Thoracic aorta (tissue), 2 donors: ENCODE data around the gene CRADD. TPM values are rescaled to one million over a fixed set of nuclear protein-coding genes. Genes with fewer than 3 reads are reported as not detected.

Experiments used
- ATAC-seq: fragments of 150-250 bp; one replicate; pipeline ENCODE4 v1.8.0; 2017; ENCODE audit warnings: low read depth; ENCODE audit not compliant: insufficient number of reproducible peaks, low FRiP score
- DNase-seq: peaks from one replicate; pipeline ENCODE4 v3.0.0-alpha.2; 2020; ENCODE audit warnings: low spot score
- H3K27ac ChIP-seq, 2 donors: fragments of 200-600 bp; sonication (generic); 1 replicate in 1 of 2; 2 replicates in 1 of 2; pipeline ENCODE4 v1.5.1; 2016; ENCODE audit warnings: mild to moderate bottlenecking in 2 of 2, moderate library complexity in 2 of 2
- H3K27me3 ChIP-seq: fragments of 200-600 bp; sonication (generic); replicated peaks from 2 replicates; pipeline ENCODE4 v1.6.0; 2016; ENCODE audit warnings: mild to moderate bottlenecking; ENCODE audit not compliant: insufficient read depth
- H3K36me3 ChIP-seq: fragments of 200-600 bp; sonication (generic); one replicate; pipeline ENCODE4 v1.5.1; 2016
- H3K4me1 ChIP-seq, 2 donors: fragments of 200-600 bp; sonication (generic); 1 replicate in 1 of 2; 2 replicates in 1 of 2; pipeline versions ENCODE4 v1.5.1 to v1.6.0; 2016; ENCODE audit warnings: low read depth in 2 of 2, mild to moderate bottlenecking in 1 of 2; ENCODE audit not compliant: control insufficient read depth in 1 of 2
- H3K4me3 ChIP-seq: fragments of 200-600 bp; sonication (generic); 2 replicates; pipeline ENCODE4 v1.5.1; 2016; ENCODE audit warnings: mild to moderate bottlenecking
- H3K9me3 ChIP-seq: fragments of 200-600 bp; sonication (generic); 2 replicates; pipeline ENCODE4 v1.5.1; 2016
- CTCF ChIP-seq: fragments of 200-600 bp; sonication (generic); IDR thresholded peaks from one replicate; pipeline ENCODE4 v1.5.1; 2019; ENCODE audit warnings: antibody characterized with exemption
- total RNA-seq, 2 donors: library from RNA; depleted of rRNA; stranded (reverse); fragments of >200 nt; gene quantifications; one replicate each; pipeline versions ENCODE4 v1.1.0 to v1.2.3, GENCODE V29; 2016

The CRADD gene
- total RNA-seq, 2 donors from 2014 or later, result 33.0 to 57.9 TPM

DNA sequence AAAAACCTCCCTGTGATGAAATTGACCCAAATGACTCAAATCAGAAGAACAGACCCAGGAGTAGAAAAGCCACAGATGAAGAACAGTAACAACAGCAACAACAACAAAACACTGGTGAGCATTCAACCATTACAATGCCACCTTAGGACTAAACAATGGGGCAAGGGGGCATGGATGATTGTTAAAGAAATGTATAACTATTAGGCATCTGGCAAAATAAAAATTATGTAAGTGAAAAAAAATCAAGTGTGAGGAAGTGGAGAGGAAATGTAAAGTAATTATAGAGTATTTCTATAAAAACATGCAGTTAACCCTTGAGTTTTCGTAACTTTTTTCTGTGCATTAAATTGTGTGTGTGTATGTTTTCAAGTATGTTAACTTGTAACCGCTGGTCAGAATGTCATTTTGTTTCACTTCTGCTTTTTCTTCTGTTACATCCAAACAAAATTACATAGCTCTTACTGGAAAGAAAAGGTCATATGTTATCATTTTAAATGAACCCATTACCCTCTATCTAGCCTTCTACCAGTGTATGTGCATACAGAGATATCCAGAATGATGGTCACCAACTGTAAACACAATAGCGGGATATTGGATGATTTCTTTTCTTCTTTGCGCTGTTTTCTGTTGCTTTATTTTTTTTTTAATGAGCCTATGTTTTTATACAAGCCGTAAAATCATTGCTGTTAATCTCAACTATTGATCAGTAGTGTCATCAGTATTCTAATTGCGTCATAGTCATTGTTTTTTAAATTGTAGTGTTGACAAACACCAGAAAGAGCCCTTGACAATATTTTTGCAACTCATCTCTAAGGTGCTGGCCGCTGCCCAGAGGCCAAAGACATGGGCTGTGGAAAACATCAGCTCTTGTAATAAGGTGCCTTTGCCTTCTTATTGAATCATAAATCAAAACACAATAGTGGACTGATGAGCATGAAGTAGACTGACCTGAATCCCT lies 170.6 kb downstream of the CRADD start:
- no peaks in the 10 kb centered on the region for H3K4me1 ChIP-seq
- no peak overlapping the region for H3K4me3 ChIP-seq
- H3K27ac ChIP-seq, result no peak overlapping the region
- H3K36me3 ChIP-seq, result no peaks in the 10 kb centered on the region
- no peak for DNase-seq
- H3K9me3 ChIP-seq, result no peaks in the 10 kb centered on the region
- no peak for ATAC-seq
- TF ChIP-seq CTCF, result no peak
- H3K27me3 ChIP-seq, result no peaks in the 10 kb centered on the region

DNA sequence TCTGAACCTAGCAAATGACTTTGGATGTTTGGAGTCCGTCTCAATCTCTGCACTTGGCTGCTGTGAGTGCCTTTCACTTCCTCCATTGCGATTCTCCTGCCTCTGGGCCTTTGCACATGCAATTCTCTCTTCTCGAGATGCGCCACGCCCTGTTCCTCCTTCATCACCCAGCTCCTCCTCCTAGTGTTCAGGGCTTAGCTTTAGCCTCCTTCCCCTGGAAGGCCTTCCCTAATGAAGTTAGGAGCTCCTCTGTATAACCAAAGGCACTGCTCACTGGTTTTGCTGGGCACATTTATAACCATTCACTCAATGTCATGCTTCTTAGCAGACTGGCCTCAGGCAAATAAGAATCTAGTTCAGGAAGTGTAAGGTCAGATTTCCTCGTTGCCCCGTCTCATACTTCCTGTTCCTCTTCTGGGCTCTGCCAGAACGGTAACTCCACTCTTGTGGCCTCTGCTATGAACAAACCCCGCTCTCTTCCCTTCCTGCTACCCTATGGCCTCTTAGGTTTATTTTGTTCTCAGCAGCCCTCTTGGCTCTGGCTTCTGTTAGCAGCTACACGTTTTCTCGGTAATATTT lies 171.4 kb downstream of the CRADD start:
- no peak for TF ChIP-seq CTCF
- H3K4me3 ChIP-seq, result no peak overlapping the region
- no peak overlapping the region for H3K27ac ChIP-seq

DNA sequence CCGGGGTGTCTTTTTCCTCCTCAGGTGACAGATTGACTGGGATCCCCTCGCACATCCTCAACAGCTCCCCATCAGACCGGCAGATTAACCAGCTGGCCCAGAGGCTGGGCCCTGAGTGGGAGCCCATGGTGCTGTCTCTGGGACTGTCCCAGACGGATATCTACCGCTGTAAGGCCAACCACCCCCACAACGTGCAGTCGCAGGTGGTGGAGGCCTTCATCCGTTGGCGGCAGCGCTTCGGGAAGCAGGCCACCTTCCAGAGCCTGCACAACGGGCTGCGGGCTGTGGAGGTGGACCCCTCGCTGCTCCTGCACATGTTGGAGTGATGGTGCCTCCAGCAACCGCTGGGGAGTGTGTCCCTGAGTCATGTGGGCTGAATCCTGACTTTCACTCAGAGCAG lies 172.8 kb downstream of the CRADD start:
- no peak for DNase-seq
- no peak for TF ChIP-seq CTCF

More for the DNA sequence above, 171.4 kb downstream of the CRADD start:
- Histone ChIP-seq H3K9me3 (no peaks in the 10 kb centered on the region), H3K4me1 (no peaks in the 10 kb centered on the region), H3K27me3 (no peaks in the 10 kb centered on the region), H3K36me3 (no peaks in the 10 kb centered on the region)
- DNase-seq (no peak), ATAC-seq (no peak)

DNA sequence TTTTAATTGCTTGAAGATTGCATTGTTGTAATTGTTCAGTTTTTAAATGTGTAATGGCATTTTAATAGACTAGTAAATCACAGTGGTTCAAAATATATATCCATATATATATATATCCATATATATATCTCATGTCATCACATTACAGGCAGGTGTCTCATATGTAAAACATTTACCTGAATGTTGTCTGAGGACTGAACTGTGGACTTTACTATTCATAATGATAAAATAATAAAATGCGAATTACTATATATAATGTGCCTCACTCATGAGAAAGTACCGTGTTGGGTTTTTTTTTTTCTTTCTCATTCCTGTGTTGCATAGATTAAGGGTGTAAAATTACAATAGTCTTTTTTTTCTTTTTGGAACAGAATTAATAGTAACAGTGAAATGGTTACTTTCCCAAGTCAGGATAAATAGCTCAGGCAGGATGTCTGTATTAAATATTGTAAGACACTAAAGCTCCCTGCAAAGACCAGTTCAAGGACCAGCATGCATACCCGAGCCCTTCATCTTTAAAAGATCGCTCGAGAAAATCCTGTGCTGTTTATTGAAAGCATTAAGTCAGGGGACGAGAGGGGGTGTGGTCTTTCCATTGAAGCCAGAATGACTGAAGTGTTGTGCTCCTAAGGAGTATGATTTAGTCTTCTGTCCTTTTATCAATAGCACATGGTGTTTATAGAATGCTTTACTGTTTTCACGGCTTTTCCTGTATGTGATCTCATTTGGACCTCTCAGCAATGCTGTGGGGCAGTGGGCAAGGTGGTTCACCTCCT lies 173.5 kb downstream of the CRADD start:
- H3K27ac ChIP-seq, result no peak overlapping the region
- no peak for DNase-seq
- H3K4me3 ChIP-seq, result no peak overlapping the region
- no peak for TF ChIP-seq CTCF
- no peak for ATAC-seq
- H3K27me3 ChIP-seq, result no peaks in the 10 kb centered on the region
- H3K9me3 ChIP-seq, result no peaks in the 10 kb centered on the region
- no peaks in the 10 kb centered on the region for H3K36me3 ChIP-seq
- no peaks in the 10 kb centered on the region for H3K4me1 ChIP-seq

More for the DNA sequence above, 172.8 kb downstream of the CRADD start:
- no peaks in the 10 kb centered on the region for H3K4me1 ChIP-seq
- ATAC-seq, result no peak
- no peak overlapping the region for H3K4me3 ChIP-seq
- no peaks in the 10 kb centered on the region for H3K27me3 ChIP-seq
- no peaks in the 10 kb centered on the region for H3K36me3 ChIP-seq
- H3K27ac ChIP-seq, result no peak overlapping the region
- H3K9me3 ChIP-seq, result no peaks in the 10 kb centered on the region

- no peak for ATAC-seq
- TF ChIP-seq CTCF, result no peak
Observed at GRCh38 chr12:93851257-93851671, 174.1 kb downstream of the CRADD start.

More at GRCh38 chr12:93851257-93851671, 174.1 kb downstream of the CRADD start:
- DNase-seq, result no peak
- Histone ChIP-seq H3K27ac (no peak overlapping the region), H3K36me3 (no peaks in the 10 kb centered on the region), H3K27me3 (no peaks in the 10 kb centered on the region), H3K9me3 (no peaks in the 10 kb centered on the region), H3K4me1 (no peaks in the 10 kb centered on the region), H3K4me3 (no peak overlapping the region)
